Lower leg skin (tissue), 3 donors: ENCODE measurements around the gene ZMYND8.

ENCODE experiments used
- POLR2A ChIP-seq, 2 donors: fragments of 450-650 bp; IDR thresholded peaks; one replicate each; pipeline ENCODE4 v1.6.1; 2016 to 2017; ENCODE audit warnings: antibody characterized with exemption in 2 of 2, mild to moderate bottlenecking in 1 of 2, moderate library complexity in 1 of 2
- TF ChIP-seq, protein P1 (sequence below), 3 donors: fragments of 450-650 bp; IDR thresholded peaks; one replicate each; pipeline ENCODE4 v1.5.1; 2016; ENCODE audit warnings: antibody characterized with exemption in 3 of 3, mild to moderate bottlenecking in 3 of 3, moderate library complexity in 2 of 3

DNA sequence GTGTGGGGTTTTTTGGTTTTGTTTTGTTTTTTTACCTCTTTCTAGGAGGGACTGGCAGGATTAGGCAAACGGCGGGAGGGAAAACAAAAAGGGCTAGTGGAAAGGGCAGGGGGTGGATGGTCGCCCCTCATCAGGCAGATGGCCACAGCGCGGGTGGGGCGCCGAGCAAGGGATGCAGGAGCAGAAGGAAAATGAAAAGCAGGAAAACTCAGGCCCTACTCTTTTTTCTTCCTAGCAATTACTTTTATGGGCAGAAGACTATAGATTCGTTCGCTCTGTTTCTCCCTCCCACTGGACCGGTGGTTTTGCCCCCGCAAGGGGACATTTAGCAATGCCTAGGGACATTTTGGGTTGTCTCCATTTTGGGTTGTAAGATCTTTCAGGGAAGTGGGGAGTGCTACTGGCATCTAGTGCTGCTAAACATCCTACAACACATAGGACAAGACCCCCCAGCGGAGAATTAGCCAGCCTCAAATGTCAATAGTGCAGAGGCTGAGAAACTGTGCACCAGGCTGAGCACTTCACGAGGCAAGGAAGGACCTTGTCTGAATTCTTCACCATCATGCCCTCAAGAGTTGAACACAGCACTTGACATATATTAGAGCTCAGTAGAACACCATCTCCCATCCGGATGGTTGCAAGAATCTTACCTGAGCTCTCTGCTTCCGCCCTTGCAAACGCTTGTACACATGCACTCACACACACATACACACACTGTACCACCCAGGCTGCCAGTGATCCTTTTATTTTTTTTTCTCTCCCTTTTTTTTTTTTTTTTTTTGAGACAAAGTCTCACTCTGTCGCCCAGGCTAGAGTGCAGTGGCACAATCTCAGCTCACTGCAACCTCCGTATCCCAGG is 4.8 kb upstream of the ZMYND8 start:
- TF ChIP-seq, protein P1, sequence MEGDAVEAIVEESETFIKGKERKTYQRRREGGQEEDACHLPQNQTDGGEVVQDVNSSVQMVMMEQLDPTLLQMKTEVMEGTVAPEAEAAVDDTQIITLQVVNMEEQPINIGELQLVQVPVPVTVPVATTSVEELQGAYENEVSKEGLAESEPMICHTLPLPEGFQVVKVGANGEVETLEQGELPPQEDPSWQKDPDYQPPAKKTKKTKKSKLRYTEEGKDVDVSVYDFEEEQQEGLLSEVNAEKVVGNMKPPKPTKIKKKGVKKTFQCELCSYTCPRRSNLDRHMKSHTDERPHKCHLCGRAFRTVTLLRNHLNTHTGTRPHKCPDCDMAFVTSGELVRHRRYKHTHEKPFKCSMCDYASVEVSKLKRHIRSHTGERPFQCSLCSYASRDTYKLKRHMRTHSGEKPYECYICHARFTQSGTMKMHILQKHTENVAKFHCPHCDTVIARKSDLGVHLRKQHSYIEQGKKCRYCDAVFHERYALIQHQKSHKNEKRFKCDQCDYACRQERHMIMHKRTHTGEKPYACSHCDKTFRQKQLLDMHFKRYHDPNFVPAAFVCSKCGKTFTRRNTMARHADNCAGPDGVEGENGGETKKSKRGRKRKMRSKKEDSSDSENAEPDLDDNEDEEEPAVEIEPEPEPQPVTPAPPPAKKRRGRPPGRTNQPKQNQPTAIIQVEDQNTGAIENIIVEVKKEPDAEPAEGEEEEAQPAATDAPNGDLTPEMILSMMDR (IDR thresholded peaks at IDR 0.05) = no peak
- no peak for TF ChIP-seq POLR2A (IDR thresholded peaks at IDR 0.05)
